ENCODE results near the gene ANXA11. TPM values are rescaled to one million over a fixed set of nuclear protein-coding genes. Genes with fewer than 3 reads are reported as not detected.

Gene ANXA11
- total RNA-seq, 2 donors from 2014 or later, result 224 to 266 TPM

- no peak overlapping the region for H3K4me3 ChIP-seq
- TF ChIP-seq, protein P1, sequence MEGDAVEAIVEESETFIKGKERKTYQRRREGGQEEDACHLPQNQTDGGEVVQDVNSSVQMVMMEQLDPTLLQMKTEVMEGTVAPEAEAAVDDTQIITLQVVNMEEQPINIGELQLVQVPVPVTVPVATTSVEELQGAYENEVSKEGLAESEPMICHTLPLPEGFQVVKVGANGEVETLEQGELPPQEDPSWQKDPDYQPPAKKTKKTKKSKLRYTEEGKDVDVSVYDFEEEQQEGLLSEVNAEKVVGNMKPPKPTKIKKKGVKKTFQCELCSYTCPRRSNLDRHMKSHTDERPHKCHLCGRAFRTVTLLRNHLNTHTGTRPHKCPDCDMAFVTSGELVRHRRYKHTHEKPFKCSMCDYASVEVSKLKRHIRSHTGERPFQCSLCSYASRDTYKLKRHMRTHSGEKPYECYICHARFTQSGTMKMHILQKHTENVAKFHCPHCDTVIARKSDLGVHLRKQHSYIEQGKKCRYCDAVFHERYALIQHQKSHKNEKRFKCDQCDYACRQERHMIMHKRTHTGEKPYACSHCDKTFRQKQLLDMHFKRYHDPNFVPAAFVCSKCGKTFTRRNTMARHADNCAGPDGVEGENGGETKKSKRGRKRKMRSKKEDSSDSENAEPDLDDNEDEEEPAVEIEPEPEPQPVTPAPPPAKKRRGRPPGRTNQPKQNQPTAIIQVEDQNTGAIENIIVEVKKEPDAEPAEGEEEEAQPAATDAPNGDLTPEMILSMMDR (IDR thresholded peaks at IDR 0.05), result no peak
- H3K27ac ChIP-seq, result no peak overlapping the region
- H3K36me3 ChIP-seq, result no peaks in the 10 kb centered on the region
- peaks cover 0 to 16% of the 10 kb centered on the region in 2 donors for H3K9me3 ChIP-seq
- no peak for DNase-seq (ENCODE audit: low spot score)
- no peaks in the 10 kb centered on the region for H3K27me3 ChIP-seq
- peaks cover 0 to 43% of the 10 kb centered on the region in 2 donors for H3K4me1 ChIP-seq
Observed at GRCh38 chr10:80108576-80109239, 96.6 kb downstream of the ANXA11 start.

DNA sequence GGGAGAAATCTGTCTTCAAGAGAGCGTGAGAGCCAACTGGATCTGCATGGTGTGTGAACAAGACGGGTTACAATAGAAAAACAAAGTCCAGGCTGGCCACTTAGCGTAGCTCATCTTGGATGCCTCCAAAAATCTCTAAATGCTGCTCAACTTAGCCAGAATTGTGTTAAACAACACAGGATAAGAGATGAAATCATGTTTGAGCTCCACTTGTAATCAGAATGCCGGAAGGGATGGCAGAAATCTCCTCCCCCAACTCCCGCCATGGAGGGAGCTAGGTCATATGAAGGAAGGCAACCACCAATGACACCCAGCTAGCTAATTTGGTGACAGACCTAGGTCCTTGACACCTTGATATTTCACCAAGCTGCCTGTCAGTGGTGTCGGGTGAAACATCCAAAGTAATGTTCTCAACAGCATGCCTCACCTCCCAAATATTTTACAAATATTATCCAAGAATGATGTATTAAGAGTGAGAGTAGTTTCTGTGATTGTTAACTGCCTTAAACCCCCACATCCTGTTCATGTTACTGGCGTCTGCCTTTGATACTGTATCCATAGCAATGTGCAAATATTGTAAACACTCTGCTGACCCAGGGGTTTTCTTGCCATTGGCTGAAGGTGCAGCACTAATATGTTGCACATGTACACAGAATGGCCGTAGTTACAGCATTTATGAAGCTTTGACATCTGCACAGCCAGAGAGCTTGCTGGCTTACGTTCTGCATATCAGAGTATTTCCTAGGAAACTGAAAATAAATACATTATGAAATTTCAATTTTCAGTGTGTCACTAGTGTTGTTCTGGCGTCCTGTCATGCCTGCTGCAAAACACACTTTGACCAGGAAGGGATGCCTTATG, 101.0 kb downstream of the ANXA11 start:
- peaks cover 0 to 22% of the 10 kb centered on the region in 2 donors for H3K4me1 ChIP-seq
- H3K4me3 ChIP-seq, result no peak overlapping the region
- peak overlapping the region; percentile 2 to 72 for H3K27ac ChIP-seq
- no peaks in the 10 kb centered on the region for H3K36me3 ChIP-seq
- H3K9me3 ChIP-seq, result peaks cover 0 to 12% of the 10 kb centered on the region in 2 donors
- peak; percentile 62 for DNase-seq (ENCODE audit: low spot score)
- TF ChIP-seq, protein P1 (IDR thresholded peaks at IDR 0.05), result no peak
- no peaks in the 10 kb centered on the region for H3K27me3 ChIP-seq

Other genes starting within 250 kb of the ANXA11 start
- 1 to 10 TPM; 3.4 to 8.8 TPM for gene TMEM254, start 126.9 kb downstream of the ANXA11 start, total RNA-seq
- gene PLAC9, start 72.8 kb downstream of the ANXA11 start, total RNA-seq, result 10 to 100 TPM; 25.5 to 36.3 TPM
- not detected for gene MAT1A, start 84.1 kb upstream of the ANXA11 start, total RNA-seq
- gene DYDC1, start 151.2 kb upstream of the ANXA11 start, total RNA-seq, result not detected
- not detected for gene DYDC2, start 151.2 kb upstream of the ANXA11 start, total RNA-seq
- gene PRXL2A, start 203.0 kb upstream of the ANXA11 start, total RNA-seq, result 10 to 100 TPM; 42.8 to 81.2 TPM
- 10 to 100 TPM; 24.2 to 34.7 TPM for gene TSPAN14, start 248.8 kb upstream of the ANXA11 start, total RNA-seq

All from right atrium auricular region (tissue), 2 donors.